HG03196 (cell line): ENCODE data around the gene PARL.

Experiments used
- ATAC-seq: cut with Tn5 transposase; IDR thresholded peaks from one replicate; pipeline ENCODE4 v1.9.1; 2021; ENCODE audit not compliant: unreplicated experiment

PARL gene

GRCh38 chr3:183884427-183885296 is at the start of gene PARL:
Gene PARL (minus strand): TSS chr3:183884880. CDS start chr3:183884846, 34 bp downstream.
- peak; percentile 99 for ATAC-seq

- ATAC-seq, result no peak
Measured at GRCh38 chr3:183933160-183933559, 48.5 kb upstream of the PARL start.

GRCh38 chr3:183931881-183932280 is 47.2 kb upstream of the PARL start:
- ATAC-seq, result no peak

- ATAC-seq, result no peak
Measured at GRCh38 chr3:183930086-183930485, 45.4 kb upstream of the PARL start.

GRCh38 chr3:183927059-183927458 is 42.4 kb upstream of the PARL start:
- ATAC-seq, result no peak

GRCh38 chr3:183924956-183925355 is 40.3 kb upstream of the PARL start:
- ATAC-seq, result no peak

- no peak for ATAC-seq
Measured at GRCh38 chr3:183924543-183924942, 39.9 kb upstream of the PARL start.

GRCh38 chr3:183922421-183922820 is 37.7 kb upstream of the PARL start:
- no peak for ATAC-seq

- no peak for ATAC-seq
Measured at GRCh38 chr3:183921096-183921495, 36.4 kb upstream of the PARL start.

GRCh38 chr3:183920416-183920815 is 35.7 kb upstream of the PARL start:
- no peak for ATAC-seq

GRCh38 chr3:183918178-183918577 is 33.5 kb upstream of the PARL start:
- no peak for ATAC-seq

GRCh38 chr3:183917776-183918175 is 33.1 kb upstream of the PARL start:
- ATAC-seq, result no peak

- ATAC-seq, result no peak
Measured at GRCh38 chr3:183914856-183915255, 30.2 kb upstream of the PARL start.

- ATAC-seq, result no peak
Measured at GRCh38 chr3:183913580-183913920, 28.9 kb upstream of the PARL start.

- no peak for ATAC-seq
Measured at GRCh38 chr3:183912895-183913579, 28.4 kb upstream of the PARL start.

GRCh38 chr3:183911763-183912506 is 27.3 kb upstream of the PARL start:
- no peak for ATAC-seq

GRCh38 chr3:183911087-183911486 is 26.4 kb upstream of the PARL start:
- ATAC-seq, result no peak

- ATAC-seq, result no peak
Measured at GRCh38 chr3:183909030-183909600, 24.4 kb upstream of the PARL start.

- ATAC-seq, result no peak
Measured at GRCh38 chr3:183907911-183908331, 23.2 kb upstream of the PARL start.

- ATAC-seq, result no peak
Measured at GRCh38 chr3:183907176-183907575, 22.5 kb upstream of the PARL start.

- no peak for ATAC-seq
Measured at GRCh38 chr3:183906234-183906921, 21.7 kb upstream of the PARL start.
